GM12878 (cell line): ENCODE data around the gene TRPC4. TPM values are rescaled to one million over a fixed set of nuclear protein-coding genes. Genes with fewer than 3 reads are reported as not detected.

Experiments
- ATAC-seq: fragments of 200-7000 bp; cut with Tn5 transposase; 3 replicates; pipeline ENCODE4 v1.9.1; 2020; ENCODE audit warnings: mild to moderate bottlenecking, moderate library complexity
- BruUV-seq: library from RNA; stranded (reverse); fragments of 400-500 nt; replicated peaks from 2 replicates; lab custom pipeline; 2021; lab: Mats Ljungman, UMichigan
- CTCF ChIA-PET: fragments of 300-600 bp; sonication (Branson Sonifier 250); formaldehyde crosslinking; extraction: SDS; loops from one replicate; lab custom pipeline; 2021; ENCODE audit warnings: inconsistent platforms; lab: Yijun Ruan, JAX
- POLR2A ChIA-PET: fragments of 350-600 bp; formaldehyde crosslinking; extraction: SDS; loops from one replicate; lab custom pipeline; 2021; ENCODE audit warnings: inconsistent platforms; lab: Charles Lee
- RAD21 ChIA-PET: fragments of 300-600 bp; sonication (Branson Sonifier 250); formaldehyde crosslinking; loops from one replicate; lab custom pipeline; 2023; ENCODE audit warnings: antibody characterized with exemption; ENCODE audit not compliant: unreplicated experiment; lab: Charles Lee
- SMC1A ChIA-PET: fragments of 300-600 bp; sonication (Branson Sonifier 250); formaldehyde crosslinking; loops from one replicate; lab custom pipeline; 2023; ENCODE audit not compliant: unreplicated experiment, uncharacterized antibody; lab: Charles Lee
- DNase-seq: peaks from one replicate; pipeline ENCODE4 v3.0.0-alpha.2; 2011; ENCODE audit warnings: low read depth, low spot score
- FAIRE-seq: peaks from 3 replicates; lab custom pipeline; 2011; peaks lifted over from hg19 to GRCh38; lab: Jason Lieb, UNC
- H2AFZ ChIP-seq: 2 replicates; pipeline ENCODE4 v1.6.0; 2011; ENCODE audit warnings: low read depth, low read length, control low read depth; ENCODE audit not compliant: control insufficient read depth
- H3K27ac ChIP-seq: 2 replicates; pipeline ENCODE4 v1.5.1; 2011; ENCODE audit warnings: control low read depth; ENCODE audit not compliant: control insufficient read depth, insufficient read depth
- H3K27me3 ChIP-seq, 2 experiments: replicated peaks in 1 of 2; 2 replicates each; pipeline versions ENCODE4 v1.6.0 to v1.6.1; 2011; ENCODE audit warnings: low read length in 1 of 2; ENCODE audit not compliant: control insufficient read depth in 2 of 2, insufficient read depth in 2 of 2
- H3K36me3 ChIP-seq, 2 experiments: 2 replicates each; pipeline ENCODE4 v1.5.1; 2011; ENCODE audit warnings: low read length in 1 of 2; ENCODE audit not compliant: control insufficient read depth in 2 of 2, insufficient read depth in 2 of 2
- H3K4me1 ChIP-seq: 2 replicates; pipeline ENCODE4 v1.6.1; 2011; ENCODE audit warnings: mild to moderate bottlenecking, low read length, moderate library complexity, mixed read lengths; ENCODE audit not compliant: control insufficient read depth, insufficient read depth
- H3K4me2 ChIP-seq: 2 replicates; pipeline ENCODE4 v1.6.0; 2011; ENCODE audit warnings: control low read depth; ENCODE audit not compliant: control insufficient read depth, insufficient read depth
- H3K4me3 ChIP-seq: fragments of 200-600 bp; sonication (generic); 2 replicates; pipeline ENCODE4 v1.5.1; 2016
- H3K79me2 ChIP-seq: 2 replicates; pipeline ENCODE4 v1.6.0; 2011; ENCODE audit warnings: low read length; ENCODE audit not compliant: control insufficient read depth, insufficient read depth
- H3K9ac ChIP-seq: 2 replicates; pipeline ENCODE4 v1.8.0; 2011; ENCODE audit warnings: low read length, control low read depth, mixed read lengths; ENCODE audit not compliant: control insufficient read depth, insufficient read depth
- H3K9me3 ChIP-seq: replicated peaks from 3 replicates; pipeline ENCODE4 v1.5.1; 2011; ENCODE audit warnings: mild to moderate bottlenecking, low read length; ENCODE audit not compliant: control insufficient read depth, insufficient read depth
- H4K20me1 ChIP-seq: 2 replicates; pipeline ENCODE4 v1.6.0; 2011; ENCODE audit not compliant: control insufficient read depth, insufficient read depth
- BRCA1 ChIP-seq: IDR thresholded peaks from 2 replicates; pipeline ENCODE4 v1.6.1; 2011; ENCODE audit warnings: low read depth, low read length, improper control_type of control experiment
- CEBPB ChIP-seq, 2 experiments: fragments of 150-350 bp in 1 of 2; IDR thresholded peaks; 2 replicates each; pipeline ENCODE4 v1.6.1; 2012 to 2014; ENCODE audit warnings: low read depth in 2 of 2, low read length in 2 of 2, borderline replicate concordance in 1 of 2, inconsistent platforms in 1 of 2
- ETV6 ChIP-seq, 2 experiments: fragments of 450-650 bp in 1 of 2; IDR thresholded peaks in 1 of 2; conservative IDR thresholded peaks in 1 of 2; 2 replicates each; pipeline ENCODE4 v1.6.1; 2014; ENCODE audit warnings: antibody characterized with exemption in 1 of 2, borderline replicate concordance in 1 of 2, low read depth in 1 of 2, mild to moderate bottlenecking in 1 of 2, moderate library complexity in 1 of 2
- GABPA ChIP-seq: IDR thresholded peaks from 2 replicates; pipeline ENCODE4 v1.6.1; 2014; ENCODE audit warnings: antibody characterized with exemption, low read depth, mild to moderate bottlenecking, inconsistent platforms
- HCFC1 ChIP-seq: fragments of 150-350 bp; IDR thresholded peaks from 2 replicates; pipeline ENCODE4 v1.6.1; 2014; ENCODE audit warnings: low read length
- LARP7 ChIP-seq: fragments of 450-650 bp; IDR thresholded peaks from 2 replicates; pipeline ENCODE4 v1.6.1; 2017; ENCODE audit warnings: mild to moderate bottlenecking
- MLLT1 ChIP-seq: fragments of 450-650 bp; IDR thresholded peaks from 2 replicates; pipeline ENCODE4 v1.6.1; 2016; ENCODE audit warnings: mild to moderate bottlenecking
- NR2F1 ChIP-seq: fragments of 450-650 bp; conservative IDR thresholded peaks from 2 replicates; pipeline ENCODE4 v1.6.1; 2017; ENCODE audit warnings: mild to moderate bottlenecking
- PML ChIP-seq: IDR thresholded peaks from 2 replicates; pipeline ENCODE4 v1.6.1; 2012; ENCODE audit warnings: low read length, inconsistent platforms
- RCOR1 ChIP-seq: conservative IDR thresholded peaks from 2 replicates; pipeline ENCODE4 v1.6.1; 2012; ENCODE audit warnings: low read depth, low read length, improper control_type of control experiment
- RFX5 ChIP-seq: IDR thresholded peaks from 2 replicates; pipeline ENCODE4 v1.6.1; 2011; ENCODE audit warnings: low read depth, low read length, improper control_type of control experiment
- SIX5 ChIP-seq: IDR thresholded peaks from 2 replicates; pipeline ENCODE4 v1.6.1; 2011; ENCODE audit warnings: mild to moderate bottlenecking, low read depth, low read length, moderate library complexity; ENCODE audit not compliant: severe bottlenecking
- SRF ChIP-seq, 2 experiments: IDR thresholded peaks; 2 replicates each; pipeline ENCODE4 v1.6.1; 2011; ENCODE audit warnings: low read depth in 2 of 2, low read length in 2 of 2, mild to moderate bottlenecking in 1 of 2, moderate library complexity in 1 of 2
- TCF12 ChIP-seq: IDR thresholded peaks from 2 replicates; pipeline ENCODE4 v1.6.1; 2011; ENCODE audit warnings: low read depth, mild to moderate bottlenecking, low read length
- WGBS: methylation state at CpG from one replicate; pipeline ENCODE4 v1.1.6; 2016; ENCODE audit warnings: low lambda C conversion rate; ENCODE audit not compliant: insufficient replicate concordance, insufficient coverage; ENCODE audit errors: missing lambda C conversion rate; 5-methylcytosine and 5-hydroxymethylcytosine counted together
- in situ Hi-C: fragments of 300-500 bp; cut with MboI; formaldehyde crosslinking; loops from 9 replicates; pipeline ENCODE4 v1.14.3; 2018; ENCODE audit warnings: mixed read lengths
- intact Hi-C: fragments of 100-400 bp; cut with micrococcal nuclease; formaldehyde crosslinking; loops from one replicate; pipeline ENCODE4 v1.14.2; 2022; ENCODE audit not compliant: unreplicated experiment
- polyA plus RNA-seq, 11 experiments: library from polyadenylated mRNA; depleted of rRNA in 4 of 11; unstranded in 6 of 11; stranded (reverse) in 5 of 11; fragments of >200 nt; fragmentation: Nextera tagmentation in 4 of 11; fragmentation: Illumina TruSeq in 1 of 11; extraction: Ambion mirVana in 4 of 11; extraction: Trizol in 1 of 11; gene quantifications; 1 replicate in 1 of 11; 2 replicates in 10 of 11; pipeline versions ENCODE4 v1.2.1 to v1.2.3, GENCODE V29; 2011 to 2016; ENCODE audit warnings: inconsistent platforms in 2 of 11, missing spikeins in 2 of 11, low read depth in 1 of 11
- total RNA-seq, 4 experiments: library from RNA; depleted of rRNA in 3 of 4; stranded (reverse); fragments of >200 nt in 3 of 4; fragmentation: Illumina TruSeq in 1 of 4; extraction: Trizol in 1 of 4; gene quantifications; 2 replicates each; pipeline versions ENCODE4 v1.2.1 to v1.2.3, GENCODE V29; 2013 to 2021
- TF ChIP-seq, protein P1 (sequence below): fragments of 150-350 bp; IDR thresholded peaks from 2 replicates; pipeline ENCODE4 v1.6.1; 2016; ENCODE audit warnings: low read depth, low read length

The TRPC4 gene
- total and polyA plus RNA-seq, 10 of the 15 experiments (the other 5 are each of a cell fraction or from before 2014, with no cell fraction given) = not detected

DNA sequence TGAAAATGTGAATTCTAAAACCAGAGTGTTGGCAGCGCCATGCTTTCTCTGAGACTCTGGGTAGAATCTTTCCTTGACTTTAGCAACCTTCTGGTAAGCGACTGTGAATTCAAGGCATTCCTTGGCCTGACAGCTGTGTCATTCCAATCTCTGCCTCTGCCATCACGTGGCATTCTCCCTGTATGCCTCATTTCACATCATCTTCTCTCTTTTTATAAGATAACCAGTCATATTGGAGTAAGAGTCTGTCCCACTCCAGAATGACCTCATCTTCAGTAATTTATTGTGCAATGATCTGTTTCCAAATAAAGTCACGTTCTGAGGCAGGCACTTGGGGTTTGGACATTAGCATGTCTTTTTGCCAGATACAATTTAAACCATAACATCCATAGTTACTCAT is 167.6 kb downstream of the TRPC4 start (continued):
- TF ChIP-seq CEBPB (IDR thresholded peaks at IDR 0.05; ENCODE audit: borderline replicate concordance in 1 of 2, low read depth in 2 of 2, low read length in 2 of 2) = no peak

DNA sequence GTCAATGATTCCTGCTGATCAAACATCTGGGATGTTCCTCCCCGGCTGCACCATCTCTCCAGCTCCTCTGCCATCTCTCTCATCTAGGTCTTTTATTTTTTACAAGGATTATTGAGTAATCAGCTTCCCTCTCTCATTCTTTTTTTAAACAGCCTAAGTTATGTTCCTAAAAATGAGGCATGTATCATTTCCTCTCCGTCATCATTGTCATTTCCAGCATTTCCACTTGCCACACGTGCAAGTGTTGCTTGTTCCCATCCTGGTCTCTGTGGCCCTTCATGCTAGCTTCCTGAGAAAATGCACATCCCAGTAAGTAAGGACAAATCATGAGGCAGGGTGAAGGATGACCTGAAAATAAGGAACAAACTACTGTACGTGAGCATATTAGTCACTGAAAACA is 168.3 kb downstream of the TRPC4 start:
- Histone ChIP-seq H3K9me3 (no peaks in the 10 kb centered on the region), H3K4me1 (no peaks in the 10 kb centered on the region), H4K20me1 (no peaks in the 10 kb centered on the region), H3K4me3 (no peak overlapping the region), H3K9ac (no peak overlapping the region), H2AFZ (no peak overlapping the region), H3K36me3 (no peaks in the 10 kb centered on the region), H3K79me2 (no peaks in the 10 kb centered on the region), H3K27me3 (no peaks in the 10 kb centered on the region), H3K27ac (no peak overlapping the region), H3K4me2 (no peak overlapping the region)
- ChIA-PET SMC1A (no interaction called here), CTCF (no interaction called here), RAD21 (no interaction called here), POLR2A (no interaction called here)
- DNase-seq (no peak), ATAC-seq (no peak), FAIRE-seq (no peak)
- WGBS = 0% methylated on average over 4 of the region's 4 CpGs
- no TSS peak for BruUV-seq
- TF ChIP-seq ETV6 (conservative IDR thresholded peaks at IDR 0.05 in 1 of 2, IDR thresholded peaks at IDR 0.05 in 1 of 2; ENCODE audit: borderline replicate concordance in 1 of 2, low read depth in 1 of 2) = no peak
- TF ChIP-seq BRCA1 = no peak
- TF ChIP-seq MLLT1 = no peak
- TF ChIP-seq NR2F1 = no peak
- TF ChIP-seq LARP7 = no peak
- no peak for TF ChIP-seq HCFC1
- TF ChIP-seq RCOR1 = no peak
- TF ChIP-seq SRF (IDR thresholded peaks at IDR 0.05; ENCODE audit: low read depth in 2 of 2, low read length in 2 of 2) = no peak
- TF ChIP-seq PML = no peak
- TF ChIP-seq GABPA = no peak
- TF ChIP-seq RFX5 = no peak
- no peak for TF ChIP-seq TCF12
- TF ChIP-seq, protein P1, sequence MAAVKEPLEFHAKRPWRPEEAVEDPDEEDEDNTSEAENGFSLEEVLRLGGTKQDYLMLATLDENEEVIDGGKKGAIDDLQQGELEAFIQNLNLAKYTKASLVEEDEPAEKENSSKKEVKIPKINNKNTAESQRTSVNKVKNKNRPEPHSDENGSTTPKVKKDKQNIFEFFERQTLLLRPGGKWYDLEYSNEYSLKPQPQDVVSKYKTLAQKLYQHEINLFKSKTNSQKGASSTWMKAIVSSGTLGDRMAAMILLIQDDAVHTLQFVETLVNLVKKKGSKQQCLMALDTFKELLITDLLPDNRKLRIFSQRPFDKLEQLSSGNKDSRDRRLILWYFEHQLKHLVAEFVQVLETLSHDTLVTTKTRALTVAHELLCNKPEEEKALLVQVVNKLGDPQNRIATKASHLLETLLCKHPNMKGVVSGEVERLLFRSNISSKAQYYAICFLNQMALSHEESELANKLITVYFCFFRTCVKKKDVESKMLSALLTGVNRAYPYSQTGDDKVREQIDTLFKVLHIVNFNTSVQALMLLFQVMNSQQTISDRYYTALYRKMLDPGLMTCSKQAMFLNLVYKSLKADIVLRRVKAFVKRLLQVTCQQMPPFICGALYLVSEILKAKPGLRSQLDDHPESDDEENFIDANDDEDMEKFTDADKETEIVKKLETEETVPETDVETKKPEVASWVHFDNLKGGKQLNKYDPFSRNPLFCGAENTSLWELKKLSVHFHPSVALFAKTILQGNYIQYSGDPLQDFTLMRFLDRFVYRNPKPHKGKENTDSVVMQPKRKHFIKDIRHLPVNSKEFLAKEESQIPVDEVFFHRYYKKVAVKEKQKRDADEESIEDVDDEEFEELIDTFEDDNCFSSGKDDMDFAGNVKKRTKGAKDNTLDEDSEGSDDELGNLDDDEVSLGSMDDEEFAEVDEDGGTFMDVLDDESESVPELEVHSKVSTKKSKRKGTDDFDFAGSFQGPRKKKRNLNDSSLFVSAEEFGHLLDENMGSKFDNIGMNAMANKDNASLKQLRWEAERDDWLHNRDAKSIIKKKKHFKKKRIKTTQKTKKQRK = no peak
- TF ChIP-seq SIX5 = no peak
- intact Hi-C loops = no loop called here
- in situ Hi-C loops = no loop called here
